Smooth muscle cell (in vitro differentiated cells): ENCODE measurements around the gene WDR46. TPM values are rescaled to one million over a fixed set of nuclear protein-coding genes. Genes with fewer than 3 reads are reported as not detected.

Experiments
- DNase-seq: peaks from one replicate; lab custom pipeline; 2025; ENCODE audit not compliant: unreplicated experiment; lab: John Stamatoyannopoulos, UW
- H2AFZ ChIP-seq: fragments of 200-600 bp; sonication (generic); 2 replicates; pipeline ENCODE4 v1.6.0; 2016; ENCODE audit warnings: antibody characterized with exemption, low read depth, mild to moderate bottlenecking
- H3F3A ChIP-seq: fragments of 200-600 bp; sonication (generic); 2 replicates; pipeline ENCODE4 v1.6.0; 2017; ENCODE audit warnings: antibody characterized with exemption, low read depth
- H3K27ac ChIP-seq: fragments of 200-600 bp; sonication (generic); 2 replicates; pipeline ENCODE4 v1.5.1; 2016; ENCODE audit warnings: low read depth, mild to moderate bottlenecking
- H3K27me3 ChIP-seq: fragments of 200-600 bp; sonication (generic); 2 replicates; pipeline ENCODE4 v1.6.1; 2016; ENCODE audit warnings: low read depth, mild to moderate bottlenecking
- H3K36me3 ChIP-seq: fragments of 200-600 bp; sonication (generic); 2 replicates; pipeline ENCODE4 v1.5.1; 2016; ENCODE audit warnings: low read depth
- H3K4me1 ChIP-seq: fragments of 200-600 bp; sonication (generic); 2 replicates; pipeline ENCODE4 v1.5.1; 2016; ENCODE audit warnings: low read depth
- H3K4me2 ChIP-seq: fragments of 200-600 bp; sonication (generic); 2 replicates; pipeline ENCODE4 v1.6.0; 2016; ENCODE audit warnings: mild to moderate bottlenecking
- H3K4me3 ChIP-seq: fragments of 200-600 bp; sonication (generic); 2 replicates; pipeline ENCODE4 v1.5.1; 2016; ENCODE audit warnings: mild to moderate bottlenecking
- H3K79me2 ChIP-seq: fragments of 200-600 bp; sonication (generic); 2 replicates; pipeline ENCODE4 v1.6.0; 2016; ENCODE audit warnings: low read depth, mild to moderate bottlenecking
- H3K9ac ChIP-seq: fragments of 200-600 bp; sonication (generic); 2 replicates; pipeline ENCODE4 v1.6.0; 2016; ENCODE audit warnings: low read depth
- H3K9me3 ChIP-seq: fragments of 200-600 bp; sonication (generic); replicated peaks from 2 replicates; pipeline ENCODE4 v1.5.1; 2016; ENCODE audit warnings: low read depth
- H4K20me1 ChIP-seq: fragments of 200-600 bp; sonication (generic); 2 replicates; pipeline ENCODE4 v1.6.0; 2016; ENCODE audit warnings: low read depth
- WGBS: methylation state at CpG from one replicate; pipeline ENCODE4 v1.1.7; 2016; ENCODE audit warnings: low lambda C conversion rate; 5-methylcytosine and 5-hydroxymethylcytosine counted together
- polyA plus RNA-seq: library from polyadenylated mRNA; unstranded; fragments of >200 nt; fragmentation: Nextera tagmentation; extraction: Ambion mirVana; gene quantifications from 2 replicates; pipeline ENCODE4 v1.2.1, GENCODE V29; 2016
- total RNA-seq: library from RNA; depleted of rRNA; stranded (reverse); fragments of >200 nt; gene quantifications from 2 replicates; pipeline ENCODE4 v1.2.3, GENCODE V29; 2014
- TF ChIP-seq, protein P1 (sequence below): fragments of 200-600 bp; sonication (generic); IDR thresholded peaks from 2 replicates; pipeline ENCODE4 v1.5.1; 2017; ENCODE audit warnings: borderline replicate concordance, mild to moderate bottlenecking, antibody characterized with exemption; ENCODE audit not compliant: insufficient read depth, poor library complexity, severe bottlenecking

The WDR46 gene
- total and polyA plus RNA-seq, 2 experiments from 2014 or later: 67.9 to 69.9 TPM

GRCh38 chr6:33295621-33296369 lies 6.8 kb upstream of the WDR46 start:
- Histone ChIP-seq H3K36me3 (no peaks in the 10 kb centered on the region), H3K27me3 (no peaks in the 10 kb centered on the region), H4K20me1 (peaks cover 4% of the 10 kb centered on the region), H3K4me2 (no peak overlapping the region), H3K9me3 (no peaks in the 10 kb centered on the region), H3F3A (peaks cover 18% of the 10 kb centered on the region), H3K79me2 (peaks cover 9% of the 10 kb centered on the region), H3K4me1 (peaks cover 9% of the 10 kb centered on the region), H3K4me3 (no peak overlapping the region), H2AFZ (no peak overlapping the region), H3K27ac (no peak overlapping the region), H3K9ac (no peak overlapping the region)
- 97% methylated on average over 11 of the region's 15 CpGs for WGBS
- TF ChIP-seq, protein P1, sequence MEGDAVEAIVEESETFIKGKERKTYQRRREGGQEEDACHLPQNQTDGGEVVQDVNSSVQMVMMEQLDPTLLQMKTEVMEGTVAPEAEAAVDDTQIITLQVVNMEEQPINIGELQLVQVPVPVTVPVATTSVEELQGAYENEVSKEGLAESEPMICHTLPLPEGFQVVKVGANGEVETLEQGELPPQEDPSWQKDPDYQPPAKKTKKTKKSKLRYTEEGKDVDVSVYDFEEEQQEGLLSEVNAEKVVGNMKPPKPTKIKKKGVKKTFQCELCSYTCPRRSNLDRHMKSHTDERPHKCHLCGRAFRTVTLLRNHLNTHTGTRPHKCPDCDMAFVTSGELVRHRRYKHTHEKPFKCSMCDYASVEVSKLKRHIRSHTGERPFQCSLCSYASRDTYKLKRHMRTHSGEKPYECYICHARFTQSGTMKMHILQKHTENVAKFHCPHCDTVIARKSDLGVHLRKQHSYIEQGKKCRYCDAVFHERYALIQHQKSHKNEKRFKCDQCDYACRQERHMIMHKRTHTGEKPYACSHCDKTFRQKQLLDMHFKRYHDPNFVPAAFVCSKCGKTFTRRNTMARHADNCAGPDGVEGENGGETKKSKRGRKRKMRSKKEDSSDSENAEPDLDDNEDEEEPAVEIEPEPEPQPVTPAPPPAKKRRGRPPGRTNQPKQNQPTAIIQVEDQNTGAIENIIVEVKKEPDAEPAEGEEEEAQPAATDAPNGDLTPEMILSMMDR: no peak
- DNase-seq: no peak

- DNase-seq: no peak
- no peak overlapping the region for H3K27ac ChIP-seq
- TF ChIP-seq, protein P1: no peak
- no peak overlapping the region for H3K9ac ChIP-seq
- no peaks in the 10 kb centered on the region for H4K20me1 ChIP-seq
- H3K4me1 ChIP-seq: peaks cover 13% of the 10 kb centered on the region
- no peak overlapping the region for H2AFZ ChIP-seq
- WGBS: 84% methylated on average over 9 of the region's 10 CpGs
- H3K79me2 ChIP-seq: peaks cover 11% of the 10 kb centered on the region
- H3K4me3 ChIP-seq: no peak overlapping the region
- H3K4me2 ChIP-seq: no peak overlapping the region
- H3K36me3 ChIP-seq: no peaks in the 10 kb centered on the region
- no peaks in the 10 kb centered on the region for H3K27me3 ChIP-seq
- no peaks in the 10 kb centered on the region for H3K9me3 ChIP-seq
- H3F3A ChIP-seq: peaks cover 18% of the 10 kb centered on the region
Measured at GRCh38 chr6:33294086-33294823, 5.2 kb upstream of the WDR46 start.

DNA sequence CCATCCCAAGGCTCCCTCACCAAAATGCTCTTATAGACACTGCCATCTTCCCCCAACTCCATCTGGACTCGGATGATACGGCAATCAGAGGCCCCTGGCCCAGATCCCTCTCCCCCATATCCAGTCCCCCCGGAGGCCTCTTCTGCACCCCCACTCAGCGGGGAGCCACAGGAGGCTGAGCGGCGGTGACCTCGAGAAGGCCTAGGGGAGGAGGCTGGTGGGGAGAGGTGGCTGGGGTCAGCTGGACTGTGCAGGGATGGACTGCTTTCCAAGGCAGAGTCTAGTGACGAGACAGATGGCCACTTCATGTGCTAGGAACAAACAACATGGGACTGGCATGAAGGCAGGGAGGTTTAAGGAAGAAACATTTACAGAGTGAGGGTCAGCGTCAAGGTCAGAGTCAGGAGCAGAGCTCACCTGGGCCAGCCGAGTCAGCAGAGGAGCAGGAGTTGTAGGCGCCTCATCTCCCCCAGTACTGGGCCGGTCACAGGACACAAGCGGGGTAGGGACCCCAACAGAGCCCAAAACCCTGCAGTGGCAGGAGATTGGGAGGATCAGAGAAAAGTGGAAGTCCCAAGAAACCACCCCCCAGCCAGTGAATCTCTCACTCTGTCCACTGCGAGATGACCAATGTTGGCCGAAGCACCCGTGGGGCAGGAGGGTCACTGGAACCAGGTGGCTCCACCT lies 4.1 kb upstream of the WDR46 start:
- Histone ChIP-seq H3K9ac (no peak overlapping the region), H3K27me3 (no peaks in the 10 kb centered on the region), H3K4me2 (no peak overlapping the region), H3K27ac (no peak overlapping the region), H3K79me2 (peaks cover 18% of the 10 kb centered on the region), H3K9me3 (no peaks in the 10 kb centered on the region), H3F3A (peaks cover 18% of the 10 kb centered on the region), H3K36me3 (no peaks in the 10 kb centered on the region), H2AFZ (no peak overlapping the region), H4K20me1 (no peaks in the 10 kb centered on the region), H3K4me3 (no peak overlapping the region), H3K4me1 (peaks cover 17% of the 10 kb centered on the region)
- TF ChIP-seq, protein P1: no peak
- WGBS: 96% methylated on average over 16 of the region's 16 CpGs
- DNase-seq: no peak
